GM18508 (cell line): Measurements from ENCODE around the gene TLE4.
"Not testable (repeated sequence)": the region's sequence is repeated elsewhere in the genome, so short reads cannot be mapped to it uniquely, and the experiment has no call there.

Experiments used
- ATAC-seq: cut with Tn5 transposase; IDR thresholded peaks from one replicate; pipeline ENCODE4 v1.9.1; 2021; ENCODE audit warnings: moderate number of reproducible peaks; ENCODE audit not compliant: insufficient read depth, unreplicated experiment

Gene TLE4

GRCh38 chr9:79598562-79599345, 27.0 kb downstream of the TLE4 start:
- no peak for ATAC-seq

GRCh38 chr9:79600466-79600865, 28.7 kb downstream of the TLE4 start:
- no peak for ATAC-seq

- no peak for ATAC-seq
Measured at GRCh38 chr9:79603222-79603920, 31.6 kb downstream of the TLE4 start.

GRCh38 chr9:79604149-79604548, 32.4 kb downstream of the TLE4 start:
- no peak for ATAC-seq

GRCh38 chr9:79604921-79605562, 33.3 kb downstream of the TLE4 start:
- ATAC-seq: no peak

- not testable (repeated sequence) for ATAC-seq
Measured at GRCh38 chr9:79606529-79606928, 34.8 kb downstream of the TLE4 start.

GRCh38 chr9:79609468-79610018, 37.8 kb downstream of the TLE4 start:
- ATAC-seq: no peak

GRCh38 chr9:79610019-79610631, 38.4 kb downstream of the TLE4 start:
- no peak for ATAC-seq

- no peak for ATAC-seq
Measured at GRCh38 chr9:79610791-79611614, 39.2 kb downstream of the TLE4 start.

- no peak for ATAC-seq
Measured at GRCh38 chr9:79613145-79613544, 41.4 kb downstream of the TLE4 start.

GRCh38 chr9:79615038-79615437, 43.3 kb downstream of the TLE4 start:
- ATAC-seq: no peak

- no peak for ATAC-seq
Measured at GRCh38 chr9:79616013-79616412, 44.2 kb downstream of the TLE4 start.

- ATAC-seq: no peak
Measured at GRCh38 chr9:79616971-79617370, 45.2 kb downstream of the TLE4 start.

GRCh38 chr9:79617395-79617794, 45.6 kb downstream of the TLE4 start:
- no peak for ATAC-seq

GRCh38 chr9:79619930-79620329, 48.2 kb downstream of the TLE4 start:
- ATAC-seq: no peak

- ATAC-seq: no peak
Measured at GRCh38 chr9:79621916-79622575, 50.3 kb downstream of the TLE4 start.

- ATAC-seq: peak; percentile 98
Measured at GRCh38 chr9:79623799-79624721, 52.3 kb downstream of the TLE4 start.

GRCh38 chr9:79629721-79630120, 58.0 kb downstream of the TLE4 start:
- ATAC-seq: no peak
